Medulla oblongata (tissue), 1 donor: ENCODE results near the gene PRKCE.

Experiments used
- DNase-seq: peaks from one replicate; pipeline ENCODE4 v3.0.0-alpha.2; 2015; ENCODE audit errors: extremely low spot score

Gene PRKCE

DNA sequence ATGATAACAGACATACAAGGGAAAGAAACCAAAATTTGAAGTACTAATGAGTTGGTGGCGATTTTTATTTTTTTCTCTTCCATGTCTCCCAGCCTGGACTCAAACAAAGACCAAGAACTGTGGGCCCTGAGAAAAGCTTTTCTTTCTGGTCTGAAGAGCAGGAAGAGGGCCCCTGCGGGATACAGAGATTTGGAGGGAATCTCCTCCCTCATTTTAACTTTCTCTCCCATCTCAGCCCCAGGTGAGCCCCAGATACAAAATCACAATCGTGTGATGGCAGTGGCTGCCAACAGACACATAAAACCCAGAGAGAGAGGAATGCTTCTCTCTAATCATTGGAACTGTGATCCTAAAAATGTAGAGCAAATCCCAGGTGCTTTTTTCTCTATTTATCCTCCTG lies 19.5 kb upstream of the PRKCE start:
- DNase-seq, result no peak

DNA sequence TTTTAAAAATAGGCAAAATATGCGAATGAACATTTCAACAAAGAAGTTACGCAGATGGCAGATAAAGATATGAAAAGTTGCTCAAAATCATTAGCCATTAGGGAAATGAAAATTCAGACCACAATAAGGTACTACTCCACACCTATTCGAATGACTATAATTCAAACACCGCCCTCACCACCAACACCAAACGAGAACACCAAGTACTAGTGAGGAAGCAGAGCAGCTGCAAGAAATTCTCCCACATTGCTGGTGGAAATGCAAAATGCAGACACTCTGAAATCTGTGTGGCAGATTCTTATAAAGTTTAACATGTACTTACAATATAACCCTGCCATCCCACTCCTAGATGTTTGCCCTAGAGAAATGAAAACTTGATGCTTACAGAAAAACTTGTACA lies 17.3 kb upstream of the PRKCE start:
- DNase-seq, result no peak

DNA sequence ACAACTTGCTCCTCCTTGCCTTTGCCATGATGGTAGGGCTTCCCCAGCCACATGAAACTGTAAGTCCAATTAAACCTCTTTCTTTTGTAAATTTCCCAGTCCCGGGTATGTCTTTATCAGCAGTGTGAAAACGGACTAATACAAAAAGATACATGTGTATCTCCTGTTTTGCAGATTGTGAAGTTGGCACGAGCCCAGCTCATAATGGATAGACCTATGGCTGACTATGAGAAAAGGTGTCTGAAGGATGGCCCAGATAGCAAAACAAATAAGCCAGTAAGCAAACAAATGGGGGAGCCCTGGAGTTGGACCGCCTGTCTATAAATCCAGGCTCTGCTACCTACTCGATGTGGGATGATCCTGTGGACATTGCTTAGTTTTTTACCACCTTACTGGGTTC lies 15.5 kb upstream of the PRKCE start:
- no peak for DNase-seq

DNA sequence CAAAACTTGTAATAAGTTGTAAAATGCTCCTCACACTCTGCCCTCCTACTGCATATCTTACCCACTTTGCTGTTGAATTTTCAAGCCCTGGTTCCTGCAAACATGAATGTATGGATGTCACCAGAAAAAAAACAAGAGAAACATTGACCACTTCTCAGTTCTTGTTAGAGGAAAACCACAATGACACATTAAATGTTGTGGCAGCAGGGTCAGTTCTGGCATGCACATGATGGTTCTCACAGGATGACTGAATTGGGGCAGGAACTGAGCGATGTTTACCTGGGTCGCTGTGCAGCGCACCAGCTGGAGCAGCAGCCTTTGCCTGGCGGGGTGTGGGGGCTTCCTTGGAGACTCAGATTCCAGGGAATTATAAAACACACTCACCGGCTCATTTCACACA lies 14.0 kb upstream of the PRKCE start:
- no peak for DNase-seq

DNA sequence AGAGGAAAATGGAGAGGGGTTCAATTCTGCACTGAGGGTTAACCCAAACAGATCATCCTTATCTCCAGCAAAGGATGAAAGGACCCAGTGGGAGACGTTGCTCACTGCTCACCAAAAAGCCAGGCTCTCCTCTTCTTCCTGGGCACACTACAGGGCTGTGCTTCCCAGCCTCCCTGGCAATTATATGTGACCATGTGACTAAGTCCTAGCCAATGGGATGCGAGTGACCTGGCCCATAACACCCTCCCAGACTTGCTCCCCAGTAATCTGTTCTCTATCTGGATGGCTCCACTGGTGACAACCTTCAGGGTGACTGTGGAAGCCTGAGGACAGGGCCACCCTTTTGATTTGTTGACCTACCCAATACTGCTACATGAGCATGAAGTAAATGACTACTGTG lies 10.9 kb upstream of the PRKCE start:
- DNase-seq, result no peak

DNA sequence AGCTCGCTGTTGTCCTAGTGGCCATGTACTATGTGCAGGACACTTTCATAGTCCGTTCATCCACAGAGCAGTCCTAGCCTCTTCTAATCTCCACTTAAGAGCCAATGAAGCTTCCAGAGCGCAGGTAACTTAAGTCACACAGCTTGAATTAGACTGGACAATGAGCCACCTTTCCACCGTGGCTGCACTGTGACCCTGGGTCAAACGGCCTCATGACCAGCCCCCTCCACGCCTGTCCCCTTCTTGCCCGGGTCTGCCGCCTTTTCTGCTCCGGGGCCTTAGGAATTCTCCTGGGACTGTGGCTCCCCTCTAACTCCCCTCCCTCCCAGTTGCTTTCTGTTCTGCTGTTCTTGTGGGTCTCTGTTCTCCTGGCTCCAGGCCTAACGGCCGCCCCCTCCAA lies 8.4 kb upstream of the PRKCE start:
- DNase-seq, result no peak

DNA sequence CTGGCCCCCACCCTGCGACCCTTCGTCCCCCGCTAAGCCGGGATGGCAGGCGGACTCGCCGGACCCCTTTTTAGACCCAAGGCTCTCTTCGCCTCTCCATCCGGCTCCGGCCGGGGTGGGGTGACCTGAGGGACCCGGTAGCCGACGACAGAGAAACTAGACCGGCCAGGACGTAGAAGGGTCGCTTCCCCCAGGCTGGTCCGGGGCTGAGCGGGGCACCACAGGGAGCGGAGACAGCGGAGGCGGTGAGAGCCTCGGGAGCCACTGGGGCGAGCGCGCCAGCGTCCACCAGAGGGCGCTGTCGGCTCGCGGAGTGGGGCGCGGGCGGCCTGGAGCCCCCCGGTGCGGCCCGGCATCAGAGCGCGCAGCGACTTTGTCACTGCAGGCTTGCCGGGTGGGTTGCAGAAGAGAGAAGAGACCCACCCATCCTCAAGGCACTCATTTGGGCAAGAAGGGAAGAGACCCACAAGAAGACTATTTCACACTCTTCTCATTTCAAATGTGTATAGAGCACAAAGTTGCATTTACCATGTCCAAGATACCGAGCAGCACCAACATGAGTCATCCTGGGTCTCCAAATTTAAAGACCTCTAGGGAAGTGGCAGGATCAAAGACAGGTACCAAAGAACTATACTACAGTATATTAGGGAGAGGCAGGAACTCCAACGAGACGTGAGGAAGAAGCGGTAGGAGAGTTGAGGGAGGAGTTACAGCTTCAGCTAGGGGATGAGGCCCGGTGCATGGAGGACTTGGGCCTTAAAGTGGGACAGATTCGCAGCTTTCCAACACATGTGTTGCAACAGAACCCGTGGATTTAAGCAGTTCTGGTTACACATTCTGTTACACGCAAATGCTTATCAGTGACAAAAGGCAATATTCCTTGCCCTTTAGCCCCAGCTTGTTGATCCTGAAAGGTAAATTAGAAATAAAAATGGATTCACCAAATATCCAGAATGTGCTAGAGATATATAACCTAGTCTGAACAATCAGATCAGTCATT lies 7.6 kb upstream of the PRKCE start:
- peak; percentile 79 for DNase-seq

DNA sequence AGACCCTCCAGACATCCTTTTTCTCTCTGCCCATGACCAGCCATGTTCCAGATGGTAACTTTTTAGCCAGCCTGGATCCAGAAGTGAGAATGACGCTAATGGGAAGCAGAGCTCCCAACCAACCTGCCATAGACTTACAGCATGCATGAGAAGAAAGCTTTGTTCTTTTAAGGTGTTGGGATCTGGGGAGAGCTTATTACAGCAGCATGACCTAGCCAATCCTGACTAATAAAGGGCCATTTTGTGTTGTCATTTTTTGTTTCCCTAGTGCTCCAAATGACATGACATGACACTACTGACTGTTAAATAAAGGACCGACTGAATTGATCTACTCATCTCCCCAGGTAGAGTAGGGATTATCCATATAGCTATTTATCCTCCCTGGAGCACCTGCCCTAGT lies 5.2 kb upstream of the PRKCE start:
- DNase-seq, result no peak

DNA sequence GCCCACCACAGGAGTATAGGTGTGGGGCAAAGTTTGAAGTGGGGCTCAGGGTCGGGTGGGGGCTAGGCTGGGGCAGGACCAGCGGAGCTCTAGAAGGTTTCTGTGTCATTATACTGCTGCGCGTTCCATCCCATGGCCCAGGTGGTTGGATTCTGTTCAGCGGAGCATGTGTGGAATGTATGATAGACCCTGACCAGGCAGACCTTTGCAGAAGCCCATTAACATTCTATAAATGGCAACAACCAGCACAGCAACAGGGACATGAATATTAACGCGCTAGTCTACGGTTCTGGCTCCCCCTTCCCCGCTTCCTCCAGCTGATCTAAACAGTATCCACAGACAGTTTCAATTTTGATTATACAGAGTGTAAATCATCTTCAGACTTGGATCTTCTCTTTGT lies 4.1 kb upstream of the PRKCE start:
- no peak for DNase-seq

DNA sequence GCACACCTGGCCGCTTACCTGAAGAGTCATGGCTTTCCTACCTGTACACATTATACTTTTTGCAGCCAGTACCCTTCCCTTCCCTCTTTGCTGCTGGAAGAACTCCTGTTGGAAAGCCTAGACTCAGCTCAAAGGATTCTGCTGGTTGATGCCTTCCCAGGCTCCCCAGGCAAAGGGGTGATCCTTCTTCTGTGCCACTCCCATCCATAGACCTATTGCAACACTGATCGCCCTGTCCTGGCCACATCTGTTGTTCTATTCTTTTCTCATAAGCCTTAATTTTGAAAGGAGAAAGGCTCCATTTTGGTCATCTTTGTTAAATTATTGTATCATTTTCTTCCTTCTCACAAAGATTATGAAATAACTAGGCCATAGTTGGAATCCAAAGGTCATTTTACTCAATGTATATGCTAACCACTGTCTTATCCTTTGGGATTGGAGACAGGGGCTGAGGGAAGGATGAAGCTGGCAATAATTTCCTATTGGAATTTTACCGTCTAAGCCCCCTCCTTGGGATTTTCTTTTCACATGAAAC lies 3.4 kb upstream of the PRKCE start:
- no peak for DNase-seq

DNA sequence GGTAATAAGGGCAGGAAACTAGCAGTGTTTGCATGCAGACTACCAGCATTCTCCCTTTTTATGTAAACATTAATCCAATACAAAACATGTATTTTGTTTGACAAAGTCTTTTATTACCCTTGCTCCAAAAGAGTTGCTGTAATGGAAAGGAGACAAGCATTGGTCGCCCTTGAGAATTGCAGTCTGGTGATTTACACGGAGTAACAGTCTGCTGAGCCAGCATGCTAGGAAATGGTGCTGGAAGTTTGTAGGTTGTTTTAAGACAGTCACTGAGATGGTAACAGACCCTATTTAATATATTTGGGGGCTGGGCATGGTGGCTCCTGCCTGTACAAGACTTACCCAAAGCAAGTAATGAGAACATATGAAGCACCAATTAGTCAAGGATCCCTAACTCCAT lies 2.8 kb upstream of the PRKCE start:
- DNase-seq, result no peak

DNA sequence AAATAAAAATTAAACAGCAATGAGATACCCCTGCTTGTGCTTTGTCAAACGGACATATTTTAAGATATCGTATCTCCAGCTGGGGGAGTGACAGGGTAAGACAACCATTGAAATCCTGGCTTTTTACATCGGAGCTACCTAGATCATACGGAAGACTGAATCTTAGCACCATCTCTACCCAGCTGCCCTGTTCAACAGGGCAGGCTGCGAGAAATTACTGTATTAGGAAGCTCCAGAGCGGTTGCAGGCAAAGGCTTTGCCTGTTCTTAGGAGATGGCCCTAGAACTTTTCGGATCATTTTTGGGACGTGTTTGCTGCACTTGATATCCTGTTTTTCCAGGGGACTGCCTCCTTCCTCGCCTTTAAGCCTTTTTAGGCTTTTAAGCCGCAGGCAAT lies 2.0 kb upstream of the PRKCE start:
- peak; percentile 32 for DNase-seq

DNA sequence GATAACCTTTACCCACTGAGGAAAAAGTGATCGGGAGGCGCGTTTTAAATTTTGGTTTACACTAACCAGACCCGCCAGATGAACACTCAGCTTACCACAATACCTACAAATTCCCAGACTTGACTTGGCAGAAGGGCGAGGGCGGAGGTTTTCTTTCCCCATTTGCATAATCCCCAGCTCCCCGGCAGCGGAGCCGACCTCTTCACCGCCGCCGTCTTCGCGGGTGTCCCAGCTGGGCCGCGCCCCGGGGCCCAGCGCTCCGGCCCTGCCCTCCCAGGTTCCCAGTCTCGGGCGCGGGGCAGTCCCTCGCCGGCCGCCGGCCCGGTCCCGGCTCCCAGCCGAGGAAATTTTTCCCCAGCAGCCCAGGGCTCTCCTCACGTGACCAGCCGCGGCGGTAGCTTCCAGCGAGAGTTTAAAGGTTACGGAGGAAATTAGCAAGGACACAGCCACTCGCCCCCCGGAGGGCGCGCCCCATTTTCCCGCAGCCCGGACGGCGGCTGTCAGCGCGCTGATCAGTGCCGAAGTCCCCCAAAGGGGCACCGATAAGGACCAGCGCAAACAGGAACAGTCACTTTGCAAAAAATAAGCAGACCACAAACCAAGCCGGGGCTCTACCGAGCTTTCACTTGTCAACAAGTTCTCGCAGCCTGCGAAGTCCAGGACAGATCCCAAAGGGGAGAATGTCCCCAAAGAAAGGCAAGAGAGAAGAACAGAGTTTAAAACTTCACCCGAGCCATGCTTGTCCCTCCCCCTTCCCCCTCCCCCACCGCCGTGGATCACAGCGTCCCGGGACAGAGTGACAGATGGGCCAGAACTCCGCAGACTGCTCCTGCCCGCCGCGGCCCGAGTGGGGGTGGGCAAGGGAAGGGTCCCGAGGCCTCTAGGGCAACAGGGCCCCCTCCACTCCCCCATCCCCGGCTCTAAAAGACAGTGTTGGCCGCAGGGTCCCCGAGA lies 1.3 kb upstream of the PRKCE start:
- DNase-seq, result peak; percentile 77

DNA sequence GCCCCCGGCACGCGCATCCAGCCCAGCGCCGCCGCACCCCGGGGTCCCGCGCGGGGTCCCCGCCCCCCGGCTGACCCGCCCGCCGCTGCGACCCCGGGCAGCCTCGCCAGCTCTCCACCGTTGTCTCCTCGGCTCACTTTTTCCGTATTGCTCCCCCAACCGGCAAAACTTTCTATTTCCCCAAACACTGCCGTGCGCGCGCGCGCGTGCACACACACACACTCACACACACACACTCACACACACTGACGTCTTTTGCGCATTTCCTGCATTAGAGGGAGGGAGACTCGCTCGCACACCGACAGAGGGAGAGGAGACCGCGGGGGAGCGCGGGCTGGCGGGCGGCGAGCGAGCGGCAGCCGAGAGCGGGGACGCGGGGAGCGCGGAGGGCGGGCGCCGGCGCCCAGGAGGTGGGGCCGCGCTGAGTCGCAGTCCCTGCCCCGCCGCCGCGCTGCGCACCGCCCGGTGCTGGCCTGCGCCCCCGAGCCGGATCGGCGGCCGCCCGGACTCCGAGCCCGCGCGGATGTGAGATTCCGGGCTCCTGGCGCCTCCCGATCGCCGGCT lies 542 bp upstream of the PRKCE start:
- peak; percentile 98 for DNase-seq

DNA sequence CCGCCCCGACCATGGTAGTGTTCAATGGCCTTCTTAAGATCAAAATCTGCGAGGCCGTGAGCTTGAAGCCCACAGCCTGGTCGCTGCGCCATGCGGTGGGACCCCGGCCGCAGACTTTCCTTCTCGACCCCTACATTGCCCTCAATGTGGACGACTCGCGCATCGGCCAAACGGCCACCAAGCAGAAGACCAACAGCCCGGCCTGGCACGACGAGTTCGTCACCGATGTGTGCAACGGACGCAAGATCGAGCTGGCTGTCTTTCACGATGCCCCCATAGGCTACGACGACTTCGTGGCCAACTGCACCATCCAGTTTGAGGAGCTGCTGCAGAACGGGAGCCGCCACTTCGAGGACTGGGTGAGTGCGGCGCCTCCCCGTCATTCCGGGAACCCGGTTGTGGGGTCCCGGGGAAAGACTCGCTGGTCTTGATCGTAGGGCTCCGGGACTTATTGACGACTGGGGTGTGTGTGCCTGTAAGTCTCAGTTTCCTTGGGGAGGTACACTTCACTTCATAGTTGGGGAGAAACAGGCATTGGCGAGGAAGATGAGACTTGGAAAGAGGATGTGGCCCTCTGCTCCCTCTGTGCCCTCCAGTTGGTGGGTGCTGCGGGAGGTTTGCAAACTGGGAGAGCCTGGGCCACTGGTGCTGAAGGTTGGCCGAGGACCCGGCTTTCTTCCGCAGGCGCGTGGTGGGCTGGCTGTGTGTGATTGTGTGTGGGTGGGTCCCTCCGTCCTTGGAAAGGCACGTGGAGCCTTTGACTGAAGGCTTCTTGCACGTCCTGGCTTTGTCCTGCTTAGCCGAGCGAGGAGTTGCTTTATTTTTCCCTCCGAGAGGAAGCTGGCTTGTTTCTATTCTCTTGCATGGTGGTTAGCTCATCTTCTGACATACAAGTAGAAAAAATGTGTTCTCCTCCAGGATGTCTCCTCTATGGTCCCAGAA lies 886 bp downstream of the PRKCE start:
- peak; percentile 45 for DNase-seq

DNA sequence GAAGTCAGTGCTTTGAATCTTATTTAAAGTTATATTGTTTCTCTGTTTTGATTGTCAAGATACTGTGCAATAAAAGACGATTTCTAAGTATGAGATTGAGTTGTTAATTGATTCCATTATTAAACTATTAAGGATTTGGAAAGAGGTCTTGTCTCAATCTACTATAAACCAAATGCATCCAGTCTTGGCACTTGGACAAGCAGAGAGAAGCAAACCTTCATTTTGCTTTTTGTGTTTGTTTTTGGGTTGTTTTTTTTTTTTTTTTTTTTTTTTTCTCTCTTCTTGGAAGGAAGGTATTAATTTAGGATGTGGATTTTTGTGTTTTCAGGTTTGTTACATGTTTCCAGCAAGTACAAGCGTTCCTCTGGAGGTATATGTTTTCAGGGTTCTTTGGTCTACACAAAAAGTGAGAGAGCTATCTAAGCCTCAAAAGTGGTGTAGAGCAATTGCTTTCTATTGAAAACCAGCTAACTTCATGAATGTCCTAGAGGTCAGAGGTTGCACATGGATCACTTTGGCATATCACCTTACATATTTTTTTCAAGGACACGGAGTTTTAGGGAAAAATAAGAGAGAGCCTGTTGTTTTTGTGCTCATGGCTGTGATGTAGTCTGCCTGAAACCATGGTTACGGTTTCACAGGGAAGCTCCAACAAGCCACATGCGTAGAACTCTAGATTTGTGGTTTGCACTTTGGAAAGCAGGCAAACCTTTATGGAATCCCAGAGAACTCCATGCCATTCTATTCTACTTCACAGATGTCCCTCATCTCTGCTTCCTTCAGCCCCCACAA lies 1.8 kb downstream of the PRKCE start:
- no peak for DNase-seq

DNA sequence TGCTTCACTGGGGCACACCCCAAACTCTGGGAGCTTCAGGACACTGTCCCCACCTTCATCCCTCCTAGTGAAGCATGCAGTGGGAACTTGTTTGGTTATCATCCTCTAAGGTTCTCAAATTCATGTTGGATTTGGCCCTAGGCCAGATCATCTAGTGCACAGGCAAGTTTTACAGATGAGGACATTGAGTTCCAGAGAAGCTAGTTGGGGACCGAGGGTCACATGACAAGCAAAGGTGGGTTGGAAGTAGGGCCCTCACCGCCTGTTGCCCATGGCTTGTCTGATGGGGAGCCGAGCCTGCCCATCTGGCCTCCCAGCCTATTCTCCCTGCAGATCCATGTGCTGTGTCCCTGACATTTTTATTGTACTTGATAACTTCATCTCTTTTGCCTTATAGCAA lies 2.8 kb downstream of the PRKCE start:
- no peak for DNase-seq

DNA sequence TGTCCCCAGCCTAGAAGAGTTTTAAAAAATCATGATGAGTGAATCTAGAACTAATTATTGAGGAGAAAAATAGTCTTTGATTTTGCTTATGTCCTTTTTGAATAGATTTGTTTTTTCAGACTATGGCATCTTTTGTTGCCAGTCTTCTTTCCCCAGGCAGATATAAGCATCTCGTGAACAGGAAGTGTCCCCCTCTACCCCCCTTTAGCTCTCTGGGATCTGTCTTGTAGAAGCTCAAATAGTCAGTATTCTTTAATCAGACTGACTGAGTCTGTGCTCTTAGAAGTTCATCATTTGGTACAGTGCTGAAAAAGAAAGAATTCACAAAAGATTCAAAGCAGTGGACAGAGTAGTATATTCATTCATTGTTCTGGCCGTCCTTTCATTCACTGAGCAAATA lies 10.4 kb downstream of the PRKCE start:
- no peak for DNase-seq

DNA sequence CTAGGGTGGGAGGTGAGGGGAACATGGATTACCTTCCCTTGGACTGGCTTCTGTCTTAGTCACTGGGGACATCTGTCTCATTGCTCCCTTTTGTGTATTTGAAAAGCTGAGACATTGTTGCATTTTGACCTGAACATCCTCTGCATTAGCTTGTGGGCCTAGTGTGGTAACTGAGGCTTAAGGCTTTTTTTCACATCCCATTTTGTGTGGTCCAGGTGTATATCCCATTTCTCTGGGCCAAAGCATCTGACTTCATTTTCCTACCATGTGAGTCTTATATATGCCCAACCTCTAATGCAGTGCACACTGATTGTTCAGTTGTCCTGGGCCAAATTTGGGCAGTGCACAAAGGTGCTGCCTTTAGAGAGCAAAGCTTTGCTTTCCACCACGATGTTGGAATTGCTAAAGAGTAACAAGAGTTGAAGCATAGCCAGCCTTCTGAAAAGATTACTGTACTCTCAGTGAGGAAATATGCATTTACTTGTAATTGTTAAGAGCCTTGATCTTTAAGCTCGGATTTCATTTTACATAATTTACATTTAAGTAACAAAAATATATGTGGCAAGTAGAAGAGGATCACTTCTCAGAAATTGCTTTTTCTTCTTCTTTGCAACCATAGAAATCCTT lies 13.3 kb downstream of the PRKCE start:
- no peak for DNase-seq

DNA sequence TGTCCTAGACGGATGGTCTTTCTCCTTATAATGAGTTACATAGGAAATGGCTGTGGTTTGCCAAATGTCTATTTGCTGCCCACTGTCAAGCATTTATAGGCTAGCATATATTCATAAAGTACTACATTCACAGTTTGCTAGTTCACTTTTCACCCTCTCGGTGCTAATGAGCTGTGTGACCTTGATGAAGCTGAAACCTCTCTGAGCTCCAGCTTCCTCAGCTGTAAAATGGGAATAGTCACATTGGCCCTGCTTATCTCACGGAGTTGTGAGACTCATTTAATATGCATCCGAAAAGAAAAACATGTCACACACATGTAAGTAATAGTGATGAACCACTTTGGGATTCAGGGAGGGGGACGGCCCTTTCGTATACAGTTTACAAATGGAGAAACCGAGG lies 17.0 kb downstream of the PRKCE start:
- DNase-seq, result no peak
